CD4-positive, alpha-beta memory T cell (primary cell): Measurements from ENCODE around the gene CLDN20. TPM values are rescaled to one million over a fixed set of nuclear protein-coding genes. Genes with fewer than 3 reads are reported as not detected.
"Not testable (repeated sequence)": the region's sequence is repeated elsewhere in the genome, so short reads cannot be mapped to it uniquely, and the experiment has no call there.

Experiments used
- CTCF ChIA-PET: fragments of 350-600 bp; sonication (Branson Sonifier 250); formaldehyde crosslinking; loops from one replicate; lab custom pipeline; 2021; ENCODE audit warnings: inconsistent platforms; ENCODE audit not compliant: partially characterized antibody; lab: Charles Lee
- POLR2A ChIA-PET: fragments of 350-600 bp; sonication (Branson Sonifier 250); formaldehyde crosslinking; loops from one replicate; lab custom pipeline; 2021; ENCODE audit not compliant: partially characterized antibody; lab: Charles Lee
- DNase-seq, 5 donors: peaks; one replicate each; pipeline versions ENCODE4 v3.0.0 to v3.0.0-alpha.2; 2020 to 2022; ENCODE audit warnings: mixed read lengths in 1 of 5
- H3K27ac ChIP-seq: one replicate; pipeline ENCODE4 v1.7.0; 2013; ENCODE audit warnings: low read depth, low read length
- H3K27me3 ChIP-seq: 2 replicates; pipeline ENCODE4 v1.7.0; 2013; ENCODE audit warnings: mild to moderate bottlenecking, low read length, moderate library complexity; ENCODE audit not compliant: insufficient read depth
- H3K36me3 ChIP-seq: 2 replicates; pipeline ENCODE4 v1.7.0; 2013; ENCODE audit warnings: mild to moderate bottlenecking, low read length, moderate library complexity; ENCODE audit not compliant: insufficient read depth
- H3K4me1 ChIP-seq: 2 replicates; pipeline ENCODE4 v1.7.0; 2013; ENCODE audit warnings: mild to moderate bottlenecking, low read length, moderate library complexity; ENCODE audit not compliant: insufficient read depth
- H3K4me3 ChIP-seq, 2 donors: one replicate each; pipeline ENCODE4 v1.7.0; 2013; ENCODE audit warnings: low read length in 2 of 2, mild to moderate bottlenecking in 1 of 2
- H3K9me3 ChIP-seq, 2 donors: one replicate each; pipeline ENCODE4 v1.7.0; 2013; ENCODE audit warnings: low read length in 2 of 2, control low read depth in 1 of 2; ENCODE audit not compliant: control insufficient read depth in 1 of 2
- H3K27ac Mint-ChIP-seq, 7 donors: one replicate each; pipeline ENCODE4 v1.8.0; 2020 to 2021; ENCODE audit warnings: mixed read lengths in 7 of 7, mild to moderate bottlenecking in 6 of 7, inconsistent platforms in 3 of 7, moderate library complexity in 3 of 7
- H3K27me3 Mint-ChIP-seq, 2 donors: one replicate each; pipeline ENCODE4 v1.8.0; 2020 to 2021; ENCODE audit warnings: mixed read lengths in 2 of 2
- H3K36me3 Mint-ChIP-seq, 2 donors: one replicate each; pipeline ENCODE4 v1.8.0; 2020 to 2021; ENCODE audit warnings: mixed read lengths in 2 of 2, inconsistent platforms in 1 of 2, mild to moderate bottlenecking in 1 of 2
- H3K4me1 Mint-ChIP-seq, 4 donors: one replicate each; pipeline ENCODE4 v1.8.0; 2020 to 2021; ENCODE audit warnings: mixed read lengths in 4 of 4, mild to moderate bottlenecking in 1 of 4
- H3K4me3 Mint-ChIP-seq, 8 donors: one replicate each; pipeline ENCODE4 v1.8.0; 2020 to 2021; ENCODE audit warnings: mixed read lengths in 8 of 8, mild to moderate bottlenecking in 7 of 8, moderate library complexity in 6 of 8, inconsistent platforms in 3 of 8
- H3K9me3 Mint-ChIP-seq, 8 donors: one replicate each; pipeline ENCODE4 v1.8.0; 2020 to 2021; ENCODE audit warnings: mixed read lengths in 8 of 8, mild to moderate bottlenecking in 5 of 8, inconsistent platforms in 3 of 8, moderate library complexity in 1 of 8
- intact Hi-C: fragments of 100-400 bp; cut with micrococcal nuclease; formaldehyde crosslinking; loops from one replicate; pipeline ENCODE4 v1.15.1; 2023
- polyA plus RNA-seq, 2 donors: library from polyadenylated mRNA; unstranded; fragments of 300-500 nt; fragmentation: Illumina TruSeq; gene quantifications; one replicate each; pipeline ENCODE4 v1.2.3, GENCODE V29; 2021
- total RNA-seq, 2 experiments: library from RNA; stranded (reverse); gene quantifications; one replicate each; pipeline ENCODE4 v1.2.3, GENCODE V29; 2021

CLDN20 gene
- total and polyA plus RNA-seq, 4 experiments from 2014 or later, result not detected

GRCh38 chr6:155309150-155309549 lies 45.3 kb downstream of the CLDN20 start:
- CTCF ChIA-PET, result no interaction called here
- H3K36me3 Mint-ChIP-seq, result peaks cover 25 to 56% of the 10 kb centered on the region in 2 donors

GRCh38 chr6:155310596-155310995 lies 46.8 kb downstream of the CLDN20 start:
- Histone ChIP-seq H3K27ac (no peak overlapping the region), H3K36me3 (peaks cover 14% of the 10 kb centered on the region), H3K9me3 (no peaks in the 10 kb centered on the region), H3K4me3 (no peak overlapping the region), H3K27me3 (no peaks in the 10 kb centered on the region), H3K4me1 (peaks cover 36% of the 10 kb centered on the region)
- no peak overlapping the region for H3K4me3 Mint-ChIP-seq
- DNase-seq, result no peak
- H3K4me1 Mint-ChIP-seq, result peaks cover 30 to 65% (median 51%) of the 10 kb centered on the region in 4 donors
- intact Hi-C loops, result loop anchor here (5.0 to 10.0 kb wide), 2 partner anchors 1066 to 1962 kb away; no protein-coding TSS in a partner anchor
- H3K36me3 Mint-ChIP-seq, result peaks cover 20 to 58% of the 10 kb centered on the region in 2 donors
- ChIA-PET CTCF (interaction anchor here (0.6 to 1.0 kb wide), 2 partner anchors 19 to 636 kb away, joined by 3 read pairs; no protein-coding TSS in a partner anchor), POLR2A (no interaction called here)
- peaks cover 0 to 4% (median 0%) of the 10 kb centered on the region in 8 donors for H3K9me3 Mint-ChIP-seq
- H3K27ac Mint-ChIP-seq, result peak overlapping the region in 3 of 7 donors; percentile 7 to 46 (median 25)
- H3K27me3 Mint-ChIP-seq, result no peaks in the 10 kb centered on the region

More at GRCh38 chr6:155309150-155309549, 45.3 kb downstream of the CLDN20 start:
- no peak for DNase-seq
- Histone ChIP-seq H3K4me1 (peaks cover 28% of the 10 kb centered on the region), H3K27me3 (no peaks in the 10 kb centered on the region), H3K9me3 (no peaks in the 10 kb centered on the region), H3K4me3 (no peak overlapping the region), H3K27ac (no peak overlapping the region), H3K36me3 (peaks cover 18% of the 10 kb centered on the region)
- intact Hi-C loops, result no loop called here
- no peaks in the 10 kb centered on the region for H3K27me3 Mint-ChIP-seq
- no peak overlapping the region for H3K4me3 Mint-ChIP-seq
- peaks cover 25 to 61% (median 41%) of the 10 kb centered on the region in 4 donors for H3K4me1 Mint-ChIP-seq
- H3K27ac Mint-ChIP-seq, result peak overlapping the region in 1 of 7 donors; percentile 28
- H3K9me3 Mint-ChIP-seq, result peaks cover 0 to 2% (median 0%) of the 10 kb centered on the region in 8 donors
- POLR2A ChIA-PET, result no interaction called here

DNA sequence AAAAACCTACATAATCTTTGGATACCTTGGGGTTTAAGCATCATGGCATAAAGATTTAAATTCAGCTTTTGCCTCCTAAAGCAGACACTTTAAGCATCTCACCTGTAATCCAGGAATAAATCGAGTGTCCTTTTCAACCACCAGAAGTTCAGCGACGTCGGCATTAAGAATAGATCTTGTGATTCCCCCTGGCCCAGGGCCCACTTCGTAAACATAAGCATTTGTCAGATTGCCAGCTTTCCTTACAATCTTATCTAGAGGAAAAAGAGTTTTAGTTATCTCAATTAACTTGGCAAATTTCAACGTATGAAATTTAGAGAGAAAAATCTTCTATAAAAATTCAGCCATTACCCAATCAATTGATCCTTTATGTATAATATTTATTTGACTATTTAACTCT lies 47.3 kb downstream of the CLDN20 start:
- Mint-ChIP-seq H3K4me3 (no peak overlapping the region), H3K27me3 (no peaks in the 10 kb centered on the region), H3K36me3 (peaks cover 20 to 53% of the 10 kb centered on the region in 2 donors), H3K4me1 (peaks cover 30 to 65% (median 51%) of the 10 kb centered on the region in 4 donors), H3K27ac (peak overlapping the region in 2 of 7 donors; percentile 6 to 46), H3K9me3 (peaks cover 0 to 4% (median 0%) of the 10 kb centered on the region in 8 donors)
- peaks cover 14% of the 10 kb centered on the region for H3K36me3 ChIP-seq
- no peak overlapping the region for H3K4me3 ChIP-seq
- no peak for DNase-seq
- CTCF ChIA-PET, result no interaction called here
- no peaks in the 10 kb centered on the region for H3K27me3 ChIP-seq
- intact Hi-C loops, result loop anchor here (5.0 to 10.0 kb wide), 2 partner anchors 1066 to 1961 kb away; no protein-coding TSS in a partner anchor
- peaks cover 37% of the 10 kb centered on the region for H3K4me1 ChIP-seq
- H3K9me3 ChIP-seq, result no peaks in the 10 kb centered on the region
- no peak overlapping the region for H3K27ac ChIP-seq
- POLR2A ChIA-PET, result no interaction called here

- Histone ChIP-seq H3K4me1 (peaks cover 37% of the 10 kb centered on the region), H3K27me3 (no peaks in the 10 kb centered on the region), H3K4me3 (no peak overlapping the region), H3K9me3 (no peaks in the 10 kb centered on the region), H3K36me3 (peaks cover 14% of the 10 kb centered on the region), H3K27ac (no peak overlapping the region)
- H3K36me3 Mint-ChIP-seq, result peaks cover 15 to 48% of the 10 kb centered on the region in 2 donors
- no peak for DNase-seq
- intact Hi-C loops, result loop anchor here (5.0 to 10.0 kb wide), 2 partner anchors 1067 to 1961 kb away; no protein-coding TSS in a partner anchor
- CTCF ChIA-PET, result no interaction called here
- peaks cover 27 to 65% (median 48%) of the 10 kb centered on the region in 4 donors for H3K4me1 Mint-ChIP-seq
- no peaks in the 10 kb centered on the region for H3K27me3 Mint-ChIP-seq
- POLR2A ChIA-PET, result no interaction called here
- H3K9me3 Mint-ChIP-seq, result peaks cover 0 to 4% (median 0%) of the 10 kb centered on the region in 8 donors
- peak overlapping the region in 1 of 8 donors; percentile 21 for H3K4me3 Mint-ChIP-seq
- H3K27ac Mint-ChIP-seq, result peak overlapping the region in 2 of 7 donors; percentile 62 to 98
Observed at GRCh38 chr6:155311583-155311982, 47.8 kb downstream of the CLDN20 start.

GRCh38 chr6:155312950-155313349 lies 49.1 kb downstream of the CLDN20 start:
- H3K27ac ChIP-seq, result peak overlapping the region; percentile 96

GRCh38 chr6:155313602-155314091 lies 49.8 kb downstream of the CLDN20 start:
- Histone ChIP-seq H3K36me3 (peaks cover 6% of the 10 kb centered on the region), H3K4me3 (peak overlapping the region; percentile 85 to 95), H3K27ac (peak overlapping the region; percentile 96), H3K27me3 (no peaks in the 10 kb centered on the region), H3K9me3 (no peaks in the 10 kb centered on the region), H3K4me1 (peaks cover 37% of the 10 kb centered on the region)
- Mint-ChIP-seq H3K36me3 (peaks cover 13 to 31% of the 10 kb centered on the region in 2 donors), H3K27ac (peak overlapping the region; percentile 95 to 98 (median 97)), H3K4me3 (peak overlapping the region; percentile 92 to 98 (median 96)), H3K4me1 (peaks cover 17 to 56% (median 37%) of the 10 kb centered on the region in 4 donors), H3K9me3 (peaks cover 0 to 4% (median 0%) of the 10 kb centered on the region in 8 donors), H3K27me3 (no peaks in the 10 kb centered on the region)
- peak in 1 of 5 donors; percentile 8 for DNase-seq
- ChIA-PET CTCF (interaction anchor here (1.0 to 2.8 kb wide), 2 partner anchors 10 to 104 kb away, joined by 3 to 10 read pairs; no protein-coding TSS in a partner anchor), POLR2A (interaction anchor here (0.6 to 2.9 kb wide), 9 partner anchors 10 to 1707 kb away, joined by 3 to 18 read pairs (median 5); partner anchors contain the start of gene ARID1B)
- intact Hi-C loops, result loop anchor here (1.0 to 10.0 kb wide), 9 partner anchors 105 to 1959 kb away; partner anchors contain the start of gene SCAF8

More at GRCh38 chr6:155312950-155313349, 49.1 kb downstream of the CLDN20 start:
- H3K9me3 ChIP-seq, H3K9me3 Mint-ChIP-seq, H3K4me3 ChIP-seq, H3K27me3 ChIP-seq, H3K27me3 Mint-ChIP-seq, DNase-seq: not testable (repeated sequence)
- intact Hi-C loops, result loop anchor here (5.0 to 10.0 kb wide), 2 partner anchors 1068 to 1959 kb away; no protein-coding TSS in a partner anchor
- Mint-ChIP-seq H3K27ac (peak overlapping the region; percentile 50 to 98 (median 96)), H3K4me1 (peaks cover 21 to 61% (median 41%) of the 10 kb centered on the region in 4 donors), H3K4me3 (peak overlapping the region; percentile 29 to 98 (median 70)), H3K36me3 (peaks cover 13 to 36% of the 10 kb centered on the region in 2 donors)
- Histone ChIP-seq H3K4me1 (peaks cover 37% of the 10 kb centered on the region), H3K36me3 (peaks cover 11% of the 10 kb centered on the region)
- ChIA-PET CTCF (interaction anchor here (0.7 to 2.8 kb wide), 5 partner anchors 9 to 105 kb away, joined by 3 to 10 read pairs (median 3); no protein-coding TSS in a partner anchor), POLR2A (interaction anchor here (1.3 to 2.9 kb wide), 4 partner anchors 9 to 105 kb away, joined by 3 to 18 read pairs (median 10); no protein-coding TSS in a partner anchor)
